Left lung (tissue), 10 donors: Measurements from ENCODE around the gene KCNC2. TPM values are rescaled to one million over a fixed set of nuclear protein-coding genes. Genes with fewer than 3 reads are reported as not detected.

Experiments
- ATAC-seq: fragments of 200-7000 bp; cut with Tn5 transposase; one replicate; pipeline ENCODE4 v1.9.1; 2020; ENCODE audit warnings: moderate library complexity
- DNase-seq, 4 donors: peaks; one replicate each; pipeline ENCODE4 v3.0.0-alpha.2; 2013 to 2020
- H3K27ac ChIP-seq, 2 donors: fragments of 200-600 bp; sonication (generic) in 1 of 2; one replicate each; pipeline versions ENCODE4 v1.5.0 to v1.8.0; 2020 to 2021
- H3K27me3 ChIP-seq, 2 donors: fragments of 200-600 bp; sonication (generic) in 1 of 2; one replicate each; pipeline versions ENCODE4 v1.5.0 to v1.8.0; 2020 to 2021
- H3K36me3 ChIP-seq, 2 donors: fragments of 200-600 bp; sonication (generic) in 1 of 2; one replicate each; pipeline versions ENCODE4 v1.5.0 to v1.8.0; 2020 to 2021
- H3K4me1 ChIP-seq, 2 donors: fragments of 200-600 bp; one replicate each; pipeline ENCODE4 v1.8.0; 2021
- H3K4me3 ChIP-seq, 2 donors: fragments of 200-600 bp; sonication (generic) in 1 of 2; one replicate each; pipeline versions ENCODE4 v1.5.0 to v1.8.0; 2020 to 2021; ENCODE audit warnings: mild to moderate bottlenecking in 1 of 2
- H3K9me3 ChIP-seq, 2 donors: fragments of 200-600 bp; sonication (generic) in 1 of 2; one replicate each; pipeline versions ENCODE4 v1.5.0 to v1.8.0; 2020 to 2021
- CTCF ChIP-seq, 2 donors: fragments of 200-600 bp; sonication (generic) in 1 of 2; IDR thresholded peaks; one replicate each; pipeline versions ENCODE4 v1.5.0 to v1.8.0; 2021; ENCODE audit warnings: antibody characterized with exemption in 2 of 2
- intact Hi-C, 2 donors: fragments of 100-400 bp; cut with DNase I; formaldehyde crosslinking; loops; one replicate each; pipeline versions ENCODE4 v1.11.2 to v1.14.2; 2022
- polyA plus RNA-seq, 6 donors: library from polyadenylated mRNA; unstranded; fragments of 120-200 nt; gene quantifications; one replicate each; pipeline ENCODE4 v1.2.1, GENCODE V29; 2013; ENCODE audit not compliant: insufficient read length in 6 of 6
- total RNA-seq, 2 donors: library from RNA; stranded (reverse); fragmentation: NEBNext Ultra II Directional; extraction: Animal tissue kit (Norgen Biotek cat#: 25700); gene quantifications; one replicate each; pipeline ENCODE4 v1.2.1, GENCODE V29; 2021
- donor health status: DM: no; HTN: yes; CAD: no.
- donor health status: DM: no; HTN: no; CAD: no.

KCNC2 gene
- total and polyA plus RNA-seq, 8 donors = 0.10 to 0.42 (median 0.24) TPM; not detected in 5

- no peak for TF ChIP-seq CTCF (IDR thresholded peaks at IDR 0.05)
- intact Hi-C loops = no loop called here
- no peak for ATAC-seq
- Histone ChIP-seq H3K36me3 (no peaks in the 10 kb centered on the region), H3K4me1 (no peaks in the 10 kb centered on the region), H3K27me3 (no peaks in the 10 kb centered on the region), H3K9me3 (no peaks in the 10 kb centered on the region), H3K27ac (no peak overlapping the region), H3K4me3 (no peak overlapping the region)
- no peak for DNase-seq
These were observed 55.3 kb downstream of the KCNC2 start for GRCh38 chr12:75154388-75154787.

GRCh38 chr12:75139196-75139595, 70.4 kb downstream of the KCNC2 start:
- Histone ChIP-seq H3K4me3 (no peak overlapping the region), H3K4me1 (no peaks in the 10 kb centered on the region), H3K9me3 (no peaks in the 10 kb centered on the region), H3K27ac (no peak overlapping the region), H3K36me3 (no peaks in the 10 kb centered on the region), H3K27me3 (no peaks in the 10 kb centered on the region)
- intact Hi-C loops = no loop called here
- no peak for ATAC-seq
- no peak for DNase-seq
- TF ChIP-seq CTCF (IDR thresholded peaks at IDR 0.05) = no peak

- no peak for ATAC-seq
- H3K27me3 ChIP-seq = no peaks in the 10 kb centered on the region
- H3K4me1 ChIP-seq = no peaks in the 10 kb centered on the region
- TF ChIP-seq CTCF (IDR thresholded peaks at IDR 0.05) = no peak
- H3K9me3 ChIP-seq = no peaks in the 10 kb centered on the region
- no peaks in the 10 kb centered on the region for H3K36me3 ChIP-seq
- intact Hi-C loops = no loop called here
- no peak overlapping the region for H3K4me3 ChIP-seq
- DNase-seq = no peak
- no peak overlapping the region for H3K27ac ChIP-seq
These were observed 71.7 kb downstream of the KCNC2 start for GRCh38 chr12:75137896-75138295.

- Histone ChIP-seq H3K27me3 (no peaks in the 10 kb centered on the region), H3K4me3 (no peak overlapping the region), H3K4me1 (no peaks in the 10 kb centered on the region), H3K27ac (no peak overlapping the region), H3K36me3 (no peaks in the 10 kb centered on the region), H3K9me3 (no peaks in the 10 kb centered on the region)
- intact Hi-C loops = no loop called here
- ATAC-seq (no peak), DNase-seq (no peak)
- no peak for TF ChIP-seq CTCF (IDR thresholded peaks at IDR 0.05)
These were observed 74.6 kb downstream of the KCNC2 start for GRCh38 chr12:75135026-75135425.

GRCh38 chr12:75130811-75131210, 78.8 kb downstream of the KCNC2 start:
- H3K36me3 ChIP-seq = no peaks in the 10 kb centered on the region
- DNase-seq (no peak), ATAC-seq (no peak)
- no peak for TF ChIP-seq CTCF (IDR thresholded peaks at IDR 0.05)
- H3K9me3 ChIP-seq = no peaks in the 10 kb centered on the region
- no peak overlapping the region for H3K4me3 ChIP-seq
- no peak overlapping the region for H3K27ac ChIP-seq
- H3K4me1 ChIP-seq = no peaks in the 10 kb centered on the region
- H3K27me3 ChIP-seq = no peaks in the 10 kb centered on the region
- intact Hi-C loops = no loop called here
